Duodenal mucosa (tissue), 2 donors: ENCODE results near the gene ZSWIM1.

Experiments
- H3K27ac ChIP-seq: one replicate; pipeline ENCODE4 v1.7.0; 2013; ENCODE audit warnings: low read depth, low read length
- H3K27me3 ChIP-seq, 2 donors: one replicate each; pipeline ENCODE4 v1.7.0; 2013; ENCODE audit warnings: low read length in 2 of 2, control low read depth in 1 of 2; ENCODE audit not compliant: insufficient read depth in 2 of 2, control insufficient read depth in 1 of 2
- H3K36me3 ChIP-seq, 2 donors: one replicate each; pipeline ENCODE4 v1.7.0; 2013; ENCODE audit warnings: low read length in 2 of 2, control low read depth in 1 of 2; ENCODE audit not compliant: insufficient read depth in 2 of 2, control insufficient read depth in 1 of 2
- H3K4me1 ChIP-seq, 2 donors: one replicate each; pipeline ENCODE4 v1.7.0; 2013; ENCODE audit warnings: low read length in 2 of 2, control low read depth in 1 of 2; ENCODE audit not compliant: insufficient read depth in 2 of 2, control insufficient read depth in 1 of 2
- H3K4me3 ChIP-seq, 2 donors: one replicate each; pipeline ENCODE4 v1.7.0; 2013; ENCODE audit warnings: low read length in 2 of 2, low read depth in 1 of 2
- H3K9ac ChIP-seq, 2 donors: one replicate each; pipeline ENCODE4 v1.7.0; 2013; ENCODE audit warnings: low read length in 2 of 2, low read depth in 1 of 2
- H3K9me3 ChIP-seq, 2 donors: one replicate each; pipeline ENCODE4 v1.7.0; 2013; ENCODE audit warnings: low read length in 2 of 2, control low read depth in 1 of 2; ENCODE audit not compliant: control insufficient read depth in 1 of 2

ZSWIM1 gene

DNA sequence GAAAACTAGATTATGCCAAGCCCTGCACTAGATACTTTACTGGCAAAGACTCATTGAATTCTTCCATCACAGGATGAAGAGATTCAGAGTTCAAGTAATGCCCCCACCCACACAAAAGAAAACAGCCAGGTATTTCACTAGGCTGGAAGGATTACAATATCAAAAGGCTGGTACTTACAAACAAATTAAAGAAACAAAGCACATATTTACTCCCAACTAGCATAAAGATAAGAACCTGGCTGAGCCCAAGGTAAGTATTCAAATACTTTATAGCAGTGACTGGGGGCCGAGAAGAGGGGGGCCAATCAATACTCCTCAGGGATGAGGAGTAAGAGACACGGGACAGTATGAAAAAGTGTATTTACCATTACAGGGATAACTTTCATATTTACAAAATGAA, 27.5 kb upstream of the ZSWIM1 start:
- Histone ChIP-seq H3K27me3 (no peaks in the 10 kb centered on the region), H3K9me3 (no peaks in the 10 kb centered on the region), H3K36me3 (peaks cover 11 to 17% of the 10 kb centered on the region in 2 donors), H3K27ac (no peak overlapping the region), H3K9ac (no peak overlapping the region), H3K4me3 (no peak overlapping the region), H3K4me1 (peaks cover 21 to 28% of the 10 kb centered on the region in 2 donors)

DNA sequence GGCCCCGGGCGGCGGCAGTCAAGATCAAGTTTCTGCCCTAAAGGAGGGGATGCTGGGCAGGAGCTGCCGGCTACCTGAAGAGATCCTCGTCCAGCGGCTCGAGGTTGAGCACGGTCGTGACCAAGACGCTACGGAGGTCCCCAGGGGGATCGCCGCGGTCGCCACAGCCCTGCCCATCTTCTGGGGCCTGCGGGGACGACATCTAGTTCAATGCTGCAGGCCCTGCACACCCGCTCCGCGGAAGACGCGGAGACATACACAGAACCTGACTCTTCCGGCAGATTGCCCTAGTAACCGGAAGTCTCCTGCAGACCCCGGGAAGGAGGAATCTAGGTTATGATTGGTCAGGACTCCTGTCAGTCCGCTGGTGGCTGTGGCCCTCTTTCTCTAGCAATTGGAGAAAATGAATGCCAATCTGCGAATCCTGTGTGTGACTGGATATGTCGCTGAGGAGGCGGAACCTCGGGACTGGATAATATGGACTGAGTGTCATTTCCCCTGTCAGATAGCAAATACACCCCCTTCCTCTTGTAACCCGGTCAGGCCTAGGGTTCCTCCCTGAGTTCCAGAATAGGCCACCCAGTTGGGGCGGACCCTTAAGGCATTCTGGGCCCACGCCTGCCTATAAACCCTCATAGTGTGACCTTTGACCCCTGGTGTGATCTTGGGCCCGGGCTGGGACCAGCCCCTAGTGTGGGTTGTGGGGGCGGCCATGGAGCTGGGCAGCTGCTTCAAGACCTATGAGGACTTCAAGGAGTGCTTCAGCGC, 23.7 kb upstream of the ZSWIM1 start, which contains the start of the genes ACOT8 and ZSWIM3:
Gene ACOT8, minus strand, starts transcription at position 279 of the 768 bp plus-strand sequence. Its CDS starts 77 bp downstream, at position 202.
Gene ZSWIM3, plus strand, starts transcription at position 501 of the 768 bp plus-strand sequence. Its CDS starts 212 bp downstream, at position 713.
- H3K9ac ChIP-seq: peak within 1 kb of the TSS; percentile 94 to 97
- no peaks in the 10 kb centered on the region for H3K27me3 ChIP-seq
- H3K4me3 ChIP-seq: peak within 1 kb of the TSS; percentile 95 to 98
- H3K4me1 ChIP-seq: peaks cover 32 to 42% of the 10 kb centered on the region in 2 donors
- peak within 1 kb of the TSS; percentile 64 for H3K27ac ChIP-seq
- no peaks in the 10 kb centered on the region for H3K9me3 ChIP-seq
- H3K36me3 ChIP-seq: peaks cover 2 to 5% of the 10 kb centered on the region in 2 donors

DNA sequence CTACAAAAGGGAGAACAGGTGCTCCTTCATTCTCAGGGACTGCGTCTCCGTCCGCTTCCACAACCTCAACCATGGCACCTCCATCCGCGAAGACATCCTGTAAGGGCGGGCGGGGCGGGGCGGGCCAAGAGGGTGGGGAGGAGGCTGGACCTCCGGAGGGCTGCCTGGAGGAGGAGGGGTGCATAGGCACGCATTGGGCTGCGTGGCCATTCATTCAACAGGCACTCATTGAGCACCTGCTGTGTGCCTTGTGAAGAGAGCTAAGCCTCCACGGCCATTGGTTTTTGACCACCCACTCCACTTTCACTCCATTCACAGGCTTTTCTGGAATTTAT, 23.2 kb upstream of the ZSWIM1 start:
- Histone ChIP-seq H3K4me3 (peak overlapping the region; percentile 95 to 98), H3K27ac (peak overlapping the region; percentile 59), H3K4me1 (peaks cover 32 to 47% of the 10 kb centered on the region in 2 donors), H3K9ac (peak overlapping the region; percentile 72 to 74), H3K36me3 (peaks cover 2 to 5% of the 10 kb centered on the region in 2 donors), H3K27me3 (no peaks in the 10 kb centered on the region), H3K9me3 (no peaks in the 10 kb centered on the region)

DNA sequence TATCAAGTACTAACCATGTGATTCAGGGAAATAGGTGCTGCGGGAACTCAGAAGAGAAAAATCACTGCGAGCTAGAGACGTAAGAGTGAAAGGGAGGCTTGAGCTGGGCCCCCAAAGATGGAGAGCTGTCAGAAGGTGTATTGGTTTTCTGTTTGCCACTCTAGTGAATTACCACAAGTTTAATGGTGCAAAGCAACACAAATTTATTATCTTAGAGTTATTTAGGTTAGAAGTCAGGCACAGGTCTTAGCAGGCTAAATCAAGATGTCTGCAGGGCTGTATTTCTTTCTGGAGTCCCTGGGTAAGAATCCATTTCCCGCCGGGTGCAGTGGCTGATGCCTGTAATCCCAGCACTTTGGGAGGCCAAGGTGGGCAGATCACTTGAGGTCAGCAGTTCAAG, 21.1 kb upstream of the ZSWIM1 start:
- Histone ChIP-seq H3K27me3 (no peaks in the 10 kb centered on the region), H3K4me3 (no peak overlapping the region), H3K4me1 (peaks cover 29 to 46% of the 10 kb centered on the region in 2 donors), H3K9me3 (no peaks in the 10 kb centered on the region), H3K36me3 (no peaks in the 10 kb centered on the region), H3K27ac (no peak overlapping the region), H3K9ac (no peak overlapping the region)

DNA sequence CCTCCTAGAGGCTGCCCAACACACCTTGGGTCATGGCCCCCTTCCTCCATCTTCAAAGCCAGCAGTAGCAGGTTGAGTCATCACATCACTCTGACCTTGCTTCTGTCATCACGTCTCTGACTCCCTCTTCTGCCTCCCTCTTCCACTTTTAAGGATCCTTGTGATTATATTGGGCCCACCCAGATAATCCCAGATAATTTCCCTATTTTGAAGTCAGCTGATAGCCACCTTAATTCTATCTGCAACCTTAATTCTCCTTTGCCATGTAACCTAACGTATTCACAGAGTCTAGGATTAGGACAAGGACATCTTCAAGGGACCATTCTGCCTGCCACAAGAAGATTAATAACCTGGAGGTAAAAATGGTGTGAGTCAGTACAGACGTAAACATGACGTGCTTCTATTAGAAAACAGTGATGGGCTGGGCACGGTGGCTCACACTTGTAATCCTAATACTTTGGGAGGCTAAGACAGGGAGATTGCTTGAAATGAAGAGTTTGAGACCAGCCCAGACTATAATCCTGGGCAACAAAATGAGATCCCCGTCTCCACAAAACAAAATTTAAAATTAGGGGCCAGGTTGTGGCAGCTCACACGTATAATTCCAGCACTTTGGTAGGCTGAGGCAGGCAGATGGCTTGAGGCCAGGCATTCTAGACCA, 20.3 kb upstream of the ZSWIM1 start:
- H3K36me3 ChIP-seq: no peaks in the 10 kb centered on the region
- H3K27me3 ChIP-seq: no peaks in the 10 kb centered on the region
- no peak overlapping the region for H3K27ac ChIP-seq

DNA sequence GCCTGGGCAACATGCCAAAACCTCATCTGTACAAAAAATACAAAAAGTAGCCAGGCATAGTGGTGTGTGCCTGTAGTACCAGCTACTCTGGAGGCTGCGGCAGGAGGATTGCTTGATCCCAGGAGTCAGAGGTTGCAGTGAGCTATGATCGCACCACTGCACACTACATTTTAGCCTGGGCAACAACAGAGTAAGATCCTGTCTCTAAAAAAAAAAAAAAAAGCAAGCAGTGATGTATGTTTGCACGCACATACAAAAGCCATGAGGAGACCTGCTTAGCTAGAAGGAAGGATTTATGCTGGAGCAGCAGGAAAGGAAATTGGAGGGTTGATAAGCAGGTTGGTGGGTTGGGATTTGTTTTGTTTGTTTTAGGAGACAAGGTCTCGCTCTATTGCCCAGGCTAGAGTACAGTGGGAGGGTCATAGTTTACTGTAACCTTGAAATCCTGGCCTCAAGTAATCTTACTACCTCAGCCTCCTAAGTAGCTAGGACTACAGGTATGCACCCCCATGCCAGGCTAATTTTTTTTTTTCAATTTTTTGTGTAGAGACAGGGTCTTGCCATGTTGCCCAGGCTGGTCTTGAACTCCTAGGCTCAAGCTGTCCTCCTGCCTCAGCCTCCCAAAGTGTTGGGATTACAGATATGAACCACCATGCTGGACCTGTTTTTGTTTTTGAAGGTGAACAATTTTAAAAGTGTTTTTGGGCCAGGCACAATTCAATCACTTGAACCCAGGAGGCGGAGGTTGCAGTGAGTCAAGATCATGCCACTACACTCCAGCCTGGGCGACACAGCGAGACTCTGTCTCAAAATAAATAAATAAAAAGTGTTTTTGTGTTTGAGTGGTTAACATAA, 19.6 kb upstream of the ZSWIM1 start:
- H3K36me3 ChIP-seq: no peaks in the 10 kb centered on the region
- no peaks in the 10 kb centered on the region for H3K27me3 ChIP-seq
- H3K4me1 ChIP-seq: peaks cover 18 to 35% of the 10 kb centered on the region in 2 donors
- no peak overlapping the region for H3K9ac ChIP-seq
- H3K9me3 ChIP-seq: no peaks in the 10 kb centered on the region
- H3K27ac ChIP-seq: no peak overlapping the region
- no peak overlapping the region for H3K4me3 ChIP-seq

More for the DNA sequence above, 20.3 kb upstream of the ZSWIM1 start:
- Histone ChIP-seq H3K9ac (no peak overlapping the region), H3K4me3 (no peak overlapping the region), H3K4me1 (peaks cover 25 to 42% of the 10 kb centered on the region in 2 donors), H3K9me3 (no peaks in the 10 kb centered on the region)

DNA sequence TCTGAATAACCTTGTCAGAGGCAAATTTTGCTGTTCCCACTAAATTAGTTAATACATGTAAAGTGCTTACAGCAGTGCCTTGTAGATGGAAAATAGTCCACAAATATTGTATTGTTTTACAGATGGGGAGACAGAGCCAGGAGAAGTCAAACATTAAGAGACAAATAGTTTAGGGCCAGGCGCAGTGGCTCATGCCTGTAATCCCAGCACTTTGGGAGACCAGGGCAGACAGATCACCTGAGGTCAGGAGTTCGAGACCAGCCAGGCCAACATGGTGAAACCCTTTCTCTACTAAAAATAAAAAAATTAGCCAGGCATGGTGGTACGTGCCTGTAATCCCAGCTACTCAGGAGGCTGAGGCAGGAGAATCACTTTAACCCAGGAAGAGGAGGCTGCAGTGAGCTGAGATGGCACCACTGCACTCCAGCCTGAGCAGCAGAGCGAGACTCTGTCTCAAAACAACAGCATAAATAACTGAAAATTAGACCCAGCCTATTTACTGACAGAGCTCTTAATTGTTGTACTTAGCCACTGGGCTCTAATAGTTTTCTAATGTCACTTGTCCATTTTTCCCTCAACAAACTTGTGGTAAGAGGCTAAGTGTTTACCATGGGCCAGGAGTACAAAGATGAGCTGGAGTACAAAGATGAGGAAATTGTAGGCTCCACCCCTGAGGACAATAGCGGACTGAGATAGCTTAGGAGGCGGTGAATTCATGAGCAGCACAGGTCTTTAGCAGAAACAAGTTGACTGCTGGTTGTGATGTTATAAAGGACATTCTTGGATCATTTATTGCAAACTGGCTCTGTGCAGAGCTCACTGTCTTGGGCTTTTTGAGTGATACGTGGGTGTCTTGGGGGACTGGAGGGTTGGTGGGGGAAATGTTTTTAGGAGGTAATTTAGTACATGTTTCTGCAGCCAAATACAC, 17.2 kb upstream of the ZSWIM1 start:
- Histone ChIP-seq H3K4me3 (no peak overlapping the region), H3K9me3 (no peaks in the 10 kb centered on the region), H3K36me3 (no peaks in the 10 kb centered on the region), H3K4me1 (peaks cover 23 to 29% of the 10 kb centered on the region in 2 donors), H3K27ac (no peak overlapping the region), H3K27me3 (no peaks in the 10 kb centered on the region), H3K9ac (no peak overlapping the region)

DNA sequence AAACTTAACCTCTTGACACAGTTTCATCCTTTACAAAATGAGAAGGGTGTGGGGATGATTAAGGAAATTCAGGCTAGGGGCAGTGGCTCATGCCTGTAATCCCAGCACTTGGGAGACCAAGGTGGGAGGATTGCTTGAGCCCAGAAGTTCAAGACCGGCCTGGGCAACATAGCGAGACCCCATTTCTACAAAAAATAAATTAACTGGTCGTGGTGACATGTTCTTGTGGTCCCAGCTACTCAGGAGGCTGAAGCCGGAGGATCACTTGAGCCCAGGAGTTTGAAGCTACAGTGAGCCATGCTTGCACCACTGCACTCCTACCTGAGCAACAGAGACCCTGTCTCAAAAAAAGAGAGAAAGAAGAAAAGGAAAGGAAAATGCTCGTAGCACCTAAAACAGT, 14.6 kb upstream of the ZSWIM1 start:
- Histone ChIP-seq H3K27me3 (no peaks in the 10 kb centered on the region), H3K9ac (no peak overlapping the region), H3K36me3 (no peaks in the 10 kb centered on the region), H3K4me3 (no peak overlapping the region), H3K4me1 (peaks cover 12 to 15% of the 10 kb centered on the region in 2 donors), H3K9me3 (no peaks in the 10 kb centered on the region), H3K27ac (no peak overlapping the region)

DNA sequence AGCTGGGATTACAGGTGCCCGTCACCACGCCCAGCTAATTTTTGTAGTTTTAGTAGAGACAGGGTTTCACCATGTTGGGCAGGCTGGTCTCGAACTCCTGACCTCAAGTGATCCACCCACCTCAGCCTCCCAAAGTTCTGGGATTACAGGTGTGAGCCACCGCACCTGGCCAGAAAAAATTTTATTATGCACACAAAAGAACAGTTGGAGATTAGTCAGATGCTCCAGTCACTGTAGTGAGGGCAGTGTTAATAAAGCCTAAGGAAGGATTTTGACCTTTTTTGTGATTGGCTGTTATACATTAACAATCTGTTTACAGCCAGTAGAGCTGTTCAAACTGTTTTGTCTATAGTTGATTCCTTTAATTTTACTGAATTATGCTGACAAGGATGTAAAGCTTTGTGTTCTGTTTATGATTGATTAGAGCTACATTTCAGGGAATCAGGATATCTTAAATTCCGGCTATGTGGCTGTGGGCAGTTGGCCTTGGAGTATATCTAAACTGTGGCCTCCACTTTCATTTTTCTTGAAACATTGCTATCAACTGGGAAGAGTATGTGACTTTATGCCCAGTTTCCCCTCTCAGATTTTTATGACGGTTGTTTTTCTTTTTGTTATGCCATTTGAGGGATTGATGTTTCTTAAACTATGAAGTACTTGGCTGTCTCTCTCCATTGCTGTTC, 13.8 kb upstream of the ZSWIM1 start:
- H3K36me3 ChIP-seq: no peaks in the 10 kb centered on the region
- H3K27me3 ChIP-seq: no peaks in the 10 kb centered on the region
- H3K4me1 ChIP-seq: peaks cover 12 to 15% of the 10 kb centered on the region in 2 donors
- no peak overlapping the region for H3K9ac ChIP-seq
- H3K27ac ChIP-seq: peak overlapping the region; percentile 6
- H3K9me3 ChIP-seq: no peaks in the 10 kb centered on the region
- no peak overlapping the region for H3K4me3 ChIP-seq
